HG02588 (cell line): ENCODE measurements around the gene TIMP4.

Source experiments
- ATAC-seq: cut with Tn5 transposase; IDR thresholded peaks from one replicate; pipeline ENCODE4 v1.9.1; 2021; ENCODE audit warnings: mild to moderate bottlenecking, moderate library complexity; ENCODE audit not compliant: unreplicated experiment

Gene TIMP4

DNA sequence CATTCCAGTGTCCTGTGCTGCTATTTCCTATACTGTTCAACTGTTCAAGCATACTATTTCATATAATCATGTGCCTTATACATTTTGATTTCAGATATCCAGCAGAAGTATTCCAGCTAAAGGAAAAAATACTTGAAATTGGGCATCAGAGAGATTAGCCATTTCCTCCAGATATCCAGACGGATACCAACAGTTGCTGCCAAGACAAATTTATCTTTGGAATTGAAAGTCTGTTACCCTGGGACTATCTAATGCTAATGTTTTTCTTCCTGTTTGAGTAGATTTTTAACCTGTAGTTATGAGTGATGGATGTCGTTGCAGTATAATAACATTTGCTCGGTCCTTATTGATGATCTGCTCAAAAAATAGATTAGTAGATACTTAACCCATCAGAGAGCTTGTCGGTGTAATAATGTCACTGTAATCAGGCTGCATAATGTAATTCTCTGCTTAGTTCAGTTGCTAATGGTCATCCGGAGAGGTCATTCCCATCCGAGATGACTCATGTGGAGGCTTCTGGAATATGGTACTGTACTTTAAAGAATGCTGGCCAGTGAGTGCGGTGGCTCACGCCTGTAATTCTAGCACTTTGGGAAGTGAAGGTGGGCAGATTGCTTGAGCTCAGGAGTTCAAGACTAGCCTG, 51.5 kb downstream of the TIMP4 start:
- ATAC-seq = no peak
